ENCODE results near the gene PLAGL2.
A peak's percentile ranks its signal among the peaks of the same experiment; 100 is the strongest.
"Not testable (repeated sequence)": the region's sequence is repeated elsewhere in the genome, so short reads cannot be mapped to it uniquely, and the experiment has no call there.

The PLAGL2 gene

DNA sequence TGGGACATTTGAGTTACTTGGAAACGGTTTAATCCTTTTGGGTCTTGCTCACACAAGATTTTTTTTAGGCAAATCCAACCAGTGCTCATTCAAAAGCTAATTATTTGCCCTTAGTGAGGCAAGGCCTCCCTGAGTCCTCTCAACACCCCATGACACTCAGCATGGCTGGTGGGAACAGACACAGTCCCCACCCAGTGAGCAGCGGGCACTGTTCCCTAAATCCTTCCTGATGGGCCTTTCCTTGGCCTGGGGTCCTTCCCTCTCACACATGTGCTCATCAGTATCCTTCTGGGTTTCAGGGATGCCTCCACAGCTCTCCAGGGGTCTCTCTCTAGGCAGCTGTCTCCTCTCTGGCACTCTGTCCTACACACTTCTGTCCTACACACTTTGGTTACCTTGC lies 28.0 kb downstream of the PLAGL2 start:
- no peak for DNase-seq

- DNase-seq = not testable (repeated sequence)
Observed at GRCh38 chr20:32177696-32178095, 29.8 kb downstream of the PLAGL2 start.

- no peak for DNase-seq
Observed at GRCh38 chr20:32168184-32168910, 39.2 kb downstream of the PLAGL2 start.

DNA sequence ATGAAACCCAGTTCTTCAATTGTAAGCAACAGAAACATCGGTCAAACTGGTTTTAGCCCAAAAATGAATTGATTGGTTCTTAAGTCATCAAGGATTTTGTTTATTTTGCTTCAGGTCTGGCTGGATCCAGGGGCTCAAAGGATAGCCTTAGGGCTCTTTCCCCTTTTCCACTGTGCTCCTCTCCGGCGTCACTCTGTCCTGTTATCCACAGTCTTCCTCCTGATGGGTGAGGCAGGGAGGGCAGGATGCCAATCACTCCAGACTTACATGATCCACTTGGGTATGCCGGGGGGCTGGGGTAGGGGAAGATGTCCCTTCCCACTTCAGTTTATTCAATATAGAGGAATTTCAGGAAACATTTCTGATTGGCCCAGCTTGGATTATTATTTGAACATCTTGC lies 40.0 kb downstream of the PLAGL2 start:
- DNase-seq = no peak

DNA sequence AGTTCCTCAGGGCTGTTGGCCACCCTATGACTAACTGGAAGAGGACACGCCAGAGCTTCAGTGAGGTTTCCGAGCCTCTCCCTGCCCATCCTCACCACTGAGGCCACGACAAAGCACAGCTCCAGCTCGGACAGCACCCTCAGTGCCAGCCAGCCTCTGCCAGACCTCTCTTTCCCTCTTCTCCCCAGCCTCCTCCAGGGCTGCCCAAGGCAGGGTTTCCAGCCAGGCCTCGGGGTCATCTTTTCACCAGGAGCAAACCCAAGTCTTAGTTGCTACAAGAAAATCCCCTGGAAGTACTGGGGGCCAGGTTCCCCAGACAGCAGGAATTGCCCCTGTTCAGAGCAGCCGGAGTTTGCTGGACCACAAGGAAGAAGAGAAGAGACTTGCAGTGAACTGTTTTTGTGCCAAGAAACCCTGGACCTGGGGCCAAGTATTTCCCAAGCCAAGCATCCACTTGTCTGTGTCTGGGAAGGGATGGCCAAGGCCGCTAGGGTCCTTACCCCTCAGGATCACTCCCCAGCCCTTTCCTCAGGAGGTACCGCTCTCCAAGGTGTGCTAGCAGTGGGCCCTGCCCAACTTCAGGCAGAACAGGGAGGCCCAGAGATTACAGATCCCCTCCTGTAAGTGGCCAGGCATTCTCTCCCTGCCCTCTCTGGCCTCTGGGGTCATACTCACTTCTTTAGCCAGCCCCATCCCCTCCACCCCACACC lies 41.6 kb downstream of the PLAGL2 start:
- no peak for DNase-seq

DNA sequence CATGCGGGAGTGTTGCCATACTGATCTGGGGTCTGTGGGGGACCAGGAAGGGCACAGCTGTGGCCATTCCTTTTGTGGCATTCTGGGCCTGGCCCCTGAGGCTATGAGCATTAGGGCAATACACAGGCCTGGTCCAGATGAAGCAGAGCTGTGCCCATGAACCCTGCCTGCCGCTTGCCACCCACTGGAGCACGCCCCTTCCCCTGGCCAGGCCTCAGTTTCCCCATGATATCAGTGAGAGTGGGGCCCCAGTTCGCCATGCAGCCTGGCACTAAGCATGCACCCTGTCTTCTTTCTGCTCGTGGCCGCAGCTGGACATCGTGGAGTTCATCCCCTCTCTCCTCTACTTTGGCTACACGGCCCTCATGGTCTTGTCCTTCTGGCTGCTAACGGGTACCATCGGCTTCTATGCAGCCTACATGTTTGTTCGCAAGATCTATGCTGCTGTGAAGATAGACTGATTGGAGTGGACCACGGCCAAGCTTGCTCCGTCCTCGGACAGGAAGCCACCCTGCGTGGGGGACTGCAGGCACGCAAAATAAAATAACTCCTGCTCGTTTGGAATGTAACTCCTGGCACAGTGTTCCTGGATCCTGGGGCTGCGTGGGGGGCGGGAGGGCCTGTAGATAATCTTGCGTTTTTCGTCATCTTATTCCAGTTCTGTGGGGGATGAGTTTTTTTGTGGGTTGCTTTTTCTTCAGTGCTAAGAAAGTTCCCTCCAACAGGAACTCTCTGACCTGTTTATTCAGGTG lies 42.4 kb downstream of the PLAGL2 start:
- no peak for DNase-seq

GRCh38 chr20:32163951-32164350 lies 43.6 kb downstream of the PLAGL2 start:
- DNase-seq = no peak

DNA sequence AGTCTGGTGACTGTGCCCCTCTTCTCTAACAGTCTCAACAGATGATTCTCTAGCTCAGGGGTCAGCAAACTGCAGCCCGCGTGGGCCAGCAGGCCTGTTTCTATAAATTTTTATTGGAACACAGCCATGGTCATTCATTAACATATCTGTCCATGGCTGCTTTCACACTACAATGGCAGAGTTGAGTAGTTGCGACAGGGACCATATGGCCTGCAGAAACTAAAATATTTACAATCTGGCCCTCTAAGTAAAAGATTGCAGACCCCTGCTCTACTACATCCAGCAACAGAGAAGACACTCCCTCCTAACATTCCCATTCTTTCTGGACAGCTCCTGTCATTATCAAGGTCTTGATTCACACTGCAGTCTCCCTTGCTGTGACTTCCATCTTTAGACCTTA lies 45.2 kb downstream of the PLAGL2 start:
- no peak for DNase-seq

DNA sequence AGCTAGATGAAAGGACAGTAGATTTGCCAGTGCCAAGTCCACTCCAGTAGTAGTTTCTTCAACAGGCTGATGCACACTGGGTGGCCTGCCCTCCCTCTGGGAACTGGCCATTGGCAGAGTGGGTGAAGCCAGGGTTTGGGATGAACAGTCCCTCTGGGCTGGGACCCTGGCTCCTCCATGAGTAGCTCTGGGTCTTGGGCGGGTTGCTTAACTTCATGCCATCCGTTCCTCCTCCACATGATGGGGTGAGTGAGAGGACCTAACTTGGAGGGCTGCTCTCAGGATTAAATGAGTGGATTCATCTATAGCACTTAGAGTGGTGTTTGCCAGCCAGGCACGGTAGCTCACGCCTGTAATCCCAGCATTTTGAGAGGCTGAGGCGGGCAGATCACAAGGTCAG lies 47.2 kb downstream of the PLAGL2 start:
- no peak for DNase-seq

- no peak for DNase-seq
Observed at GRCh38 chr20:32159766-32160221, 47.7 kb downstream of the PLAGL2 start.

DNA sequence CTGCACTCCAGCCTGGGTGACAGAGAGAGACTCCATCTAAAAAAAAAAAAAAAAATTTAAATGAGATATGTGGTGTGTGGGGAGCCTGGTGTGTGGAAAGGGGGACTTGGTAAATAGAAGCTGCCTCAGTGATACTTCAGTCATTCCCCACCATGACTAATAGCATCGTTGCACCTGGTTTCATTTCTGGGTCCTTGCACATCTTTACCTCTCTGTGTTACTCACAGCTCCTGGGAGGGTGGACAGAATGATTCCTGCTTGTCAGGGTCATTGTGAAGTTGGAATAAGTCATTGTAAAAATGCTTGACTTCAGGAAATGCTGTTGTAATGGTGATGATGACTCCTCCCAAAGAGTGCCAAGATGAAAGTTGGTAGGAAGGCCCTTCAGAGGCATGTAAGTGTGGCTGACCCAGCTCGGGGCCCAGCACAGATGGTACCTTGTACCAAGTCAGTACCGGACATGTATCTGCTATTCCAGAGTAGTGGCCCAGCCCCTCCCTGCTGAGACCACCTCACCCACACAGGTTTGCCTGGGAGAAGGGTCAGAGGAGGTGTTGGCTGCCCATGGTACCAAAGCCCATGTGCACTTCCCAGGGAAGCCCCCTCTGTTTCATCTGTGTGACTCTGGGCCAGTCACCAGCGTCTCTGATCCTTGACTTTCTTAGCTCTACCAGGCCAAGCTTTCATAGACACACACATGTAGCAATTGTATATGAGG lies 48.4 kb downstream of the PLAGL2 start:
- no peak for DNase-seq

GRCh38 chr20:32158351-32158750 lies 49.2 kb downstream of the PLAGL2 start:
- DNase-seq = no peak

DNA sequence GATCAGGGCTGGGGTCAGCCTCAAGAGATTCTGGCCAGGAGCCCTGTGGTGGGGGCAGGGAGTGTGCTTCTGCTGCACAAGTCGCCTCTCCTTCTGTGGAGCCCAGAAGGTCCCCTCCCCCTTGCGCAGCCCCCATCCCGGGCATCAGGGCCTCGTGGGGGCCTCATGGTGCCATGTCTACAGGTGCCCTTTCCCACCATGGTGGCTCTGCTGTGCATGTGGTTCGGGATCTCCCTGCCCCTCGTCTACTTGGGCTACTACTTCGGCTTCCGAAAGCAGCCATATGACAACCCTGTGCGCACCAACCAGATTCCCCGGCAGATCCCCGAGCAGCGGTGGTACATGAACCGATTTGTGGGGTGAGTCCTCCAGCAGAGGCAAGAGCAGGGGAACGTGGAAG lies 49.9 kb downstream of the PLAGL2 start:
- no peak for DNase-seq

DNA sequence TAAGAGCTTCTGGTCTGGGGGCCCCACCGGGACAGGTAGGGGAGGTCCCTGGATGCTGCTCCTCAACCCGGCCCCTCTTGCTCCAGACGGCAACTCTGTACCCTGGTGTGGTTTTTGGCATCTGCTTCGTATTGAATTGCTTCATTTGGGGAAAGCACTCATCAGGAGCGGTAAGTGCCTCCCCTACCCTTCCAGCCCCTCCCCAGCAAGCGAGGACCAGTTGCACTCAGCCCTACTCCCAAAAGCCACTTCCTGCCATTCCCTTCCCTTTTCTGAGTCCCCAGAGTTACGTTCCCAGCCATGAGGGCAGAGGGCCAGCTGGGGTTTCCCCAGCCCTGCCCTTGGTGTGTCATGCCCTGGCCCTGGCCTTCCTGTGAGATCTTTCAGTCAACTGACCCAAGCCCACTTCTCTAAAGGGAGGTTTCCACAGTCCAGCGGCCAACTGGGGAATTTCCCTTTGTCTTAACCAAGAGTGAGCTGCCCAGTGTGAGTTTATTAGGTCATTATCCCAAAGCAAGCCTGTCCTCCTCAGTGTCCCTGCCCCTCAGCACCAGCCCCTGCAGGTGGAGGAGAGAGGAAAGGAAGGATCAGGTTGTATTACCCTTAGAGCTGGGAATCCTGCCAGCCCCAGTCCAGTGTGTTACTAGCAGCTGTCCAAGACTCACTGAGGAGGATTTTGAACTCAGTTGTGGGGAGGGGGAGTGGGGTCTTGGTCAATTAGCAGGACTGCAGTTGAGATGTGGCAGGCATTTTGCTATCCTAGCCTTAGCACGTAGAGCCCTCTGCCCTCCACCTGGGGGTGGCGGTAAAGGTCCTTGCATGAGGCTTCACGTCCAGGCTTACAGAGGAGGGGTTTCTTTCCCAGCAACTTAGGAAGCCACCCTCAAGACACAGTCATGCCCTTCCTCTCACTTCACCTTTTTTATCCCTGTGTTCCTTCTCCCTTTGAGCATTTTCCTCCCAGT lies 52.2 kb downstream of the PLAGL2 start:
- peak; percentile 37 for DNase-seq

- no peak for DNase-seq
Observed at GRCh38 chr20:32153771-32154170, 53.8 kb downstream of the PLAGL2 start.

GRCh38 chr20:32153156-32153665 lies 54.3 kb downstream of the PLAGL2 start:
- no peak for DNase-seq

DNA sequence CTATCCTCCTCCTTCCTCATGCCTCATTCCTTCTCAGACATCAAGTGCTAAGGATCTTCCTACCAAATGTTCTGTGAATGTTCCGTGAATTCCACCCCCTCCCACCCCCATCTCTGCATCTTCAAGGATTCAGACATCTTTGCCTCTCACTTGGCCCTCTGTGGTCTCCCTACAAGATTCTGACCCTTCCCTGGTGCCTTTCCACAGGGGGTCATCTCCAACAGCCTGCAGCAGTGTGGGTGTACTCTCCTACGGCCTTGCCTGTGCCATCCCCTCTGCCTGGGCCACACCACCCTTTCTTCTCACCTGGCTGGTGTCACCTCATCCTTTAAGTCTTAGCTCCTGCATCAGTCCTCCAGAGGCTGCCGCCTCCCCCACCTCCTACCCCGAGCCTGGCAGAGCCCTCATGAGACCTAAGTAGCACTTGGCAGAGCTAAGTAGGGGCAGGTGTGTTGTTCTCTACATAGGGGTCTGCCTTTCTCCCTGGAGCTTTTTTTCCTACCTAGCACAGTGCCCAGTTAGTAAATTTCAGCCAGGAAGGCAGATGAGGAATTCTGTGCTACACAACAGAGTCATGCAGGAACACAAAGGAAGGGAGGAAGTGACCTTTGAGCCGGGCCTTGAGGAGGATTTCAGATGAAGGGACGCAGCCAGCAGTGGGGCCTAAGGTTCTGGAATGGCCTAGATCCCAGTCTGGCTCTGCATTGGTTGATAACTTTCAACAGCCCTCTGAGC lies 55.0 kb downstream of the PLAGL2 start:
- no peak for DNase-seq

DNA sequence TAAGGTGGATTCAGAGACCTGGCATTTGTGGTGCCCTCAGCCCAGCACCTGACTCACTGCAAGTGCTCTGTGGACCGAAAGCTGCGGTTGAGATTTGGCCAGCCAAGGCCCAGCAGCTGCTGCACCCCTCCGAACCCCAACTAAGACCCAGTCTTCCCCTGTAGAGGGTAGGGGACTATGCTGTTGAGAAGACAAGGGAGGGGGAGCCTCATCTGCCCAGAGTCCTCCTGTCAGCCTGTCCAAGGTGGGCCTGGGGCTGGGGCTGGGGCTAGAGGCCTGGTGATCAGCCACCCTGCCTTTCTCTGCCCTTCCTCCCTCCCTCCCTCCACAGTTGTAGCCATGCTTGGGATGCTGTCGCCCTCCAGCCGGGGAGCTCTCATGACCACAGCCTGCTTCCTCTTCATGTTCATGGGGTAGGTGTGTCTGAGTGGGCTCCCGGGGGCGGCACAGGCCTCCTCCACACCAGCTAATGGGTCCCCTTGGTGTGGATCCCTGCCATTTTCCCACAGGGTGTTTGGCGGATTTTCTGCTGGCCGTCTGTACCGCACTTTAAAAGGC lies 57.2 kb downstream of the PLAGL2 start:
- no peak for DNase-seq

- no peak for DNase-seq
Observed at GRCh38 chr20:32149566-32150170, 57.9 kb downstream of the PLAGL2 start.

All from NCI-H510A (cell line).